NT2/D1 (cell line): Measurements from ENCODE around the gene REC114.
"Not testable (repeated sequence)": the region's sequence is repeated elsewhere in the genome, so short reads cannot be mapped to it uniquely, and the experiment has no call there.

Experiments
- YY1 ChIP-seq: IDR thresholded peaks from 2 replicates; pipeline ENCODE4 v1.6.1; 2011; ENCODE audit not compliant: insufficient read length, insufficient read depth
- ZNF274 ChIP-seq: IDR thresholded peaks from 2 replicates; pipeline ENCODE4 v1.6.1; 2011; ENCODE audit warnings: mild to moderate bottlenecking, low read depth, low read length

GRCh38 chr15:73577593-73577992, 134.6 kb downstream of the REC114 start:
- not testable (repeated sequence) for TF ChIP-seq ZNF274, YY1
